OCI-LY1 (cell line): Measurements from ENCODE around the gene HOXA5.

Experiments
- EZH2 ChIP-seq: fragments of 200-600 bp; sonication (generic), shearing (Covaris generic); IDR thresholded peaks from 2 replicates; pipeline ENCODE4 v1.8.0; 2017; ENCODE audit warnings: borderline replicate concordance, mixed run types, mild to moderate bottlenecking, antibody characterized with exemption, low read length, moderate library complexity, mixed read lengths
- TF ChIP-seq, protein P1 (sequence below): fragments of 200-600 bp; sonication (generic), shearing (Covaris generic); IDR thresholded peaks from 2 replicates; pipeline ENCODE4 v1.5.1; 2017; ENCODE audit warnings: mild to moderate bottlenecking, antibody characterized with exemption, low read length, moderate library complexity, mixed read lengths

DNA sequence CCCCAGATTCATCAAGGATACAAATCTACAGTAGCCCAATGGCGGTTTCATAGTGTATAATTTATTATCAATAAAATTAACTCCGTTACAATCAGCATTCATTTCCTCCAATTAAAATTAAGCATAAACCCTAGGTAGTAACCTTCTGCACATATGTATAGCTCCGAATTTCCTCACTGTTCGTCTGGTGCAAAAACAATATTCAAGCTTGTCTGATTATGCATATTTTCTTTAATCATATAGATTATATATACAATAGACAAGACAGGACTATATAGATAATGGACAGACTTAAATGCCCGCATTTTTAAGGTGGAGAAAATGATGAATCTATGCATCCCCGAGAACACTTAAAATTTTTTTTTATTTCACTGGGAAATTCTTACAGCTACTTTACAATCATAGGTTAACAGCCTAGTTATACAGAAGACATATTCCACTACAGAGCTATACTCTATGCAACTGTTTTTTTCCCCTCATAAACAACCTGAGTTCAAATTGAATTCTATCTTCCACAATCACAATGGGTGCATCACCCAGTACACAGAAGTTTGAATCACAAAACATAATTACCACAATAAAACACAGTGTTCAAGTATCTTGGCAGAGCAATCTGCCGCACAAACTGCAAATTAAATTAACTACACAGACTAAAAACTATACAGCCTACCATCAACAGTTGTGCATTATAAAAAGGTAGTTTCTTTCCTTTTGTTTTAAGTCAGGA is 19.2 kb upstream of the HOXA5 start:
- TF ChIP-seq, protein P1, sequence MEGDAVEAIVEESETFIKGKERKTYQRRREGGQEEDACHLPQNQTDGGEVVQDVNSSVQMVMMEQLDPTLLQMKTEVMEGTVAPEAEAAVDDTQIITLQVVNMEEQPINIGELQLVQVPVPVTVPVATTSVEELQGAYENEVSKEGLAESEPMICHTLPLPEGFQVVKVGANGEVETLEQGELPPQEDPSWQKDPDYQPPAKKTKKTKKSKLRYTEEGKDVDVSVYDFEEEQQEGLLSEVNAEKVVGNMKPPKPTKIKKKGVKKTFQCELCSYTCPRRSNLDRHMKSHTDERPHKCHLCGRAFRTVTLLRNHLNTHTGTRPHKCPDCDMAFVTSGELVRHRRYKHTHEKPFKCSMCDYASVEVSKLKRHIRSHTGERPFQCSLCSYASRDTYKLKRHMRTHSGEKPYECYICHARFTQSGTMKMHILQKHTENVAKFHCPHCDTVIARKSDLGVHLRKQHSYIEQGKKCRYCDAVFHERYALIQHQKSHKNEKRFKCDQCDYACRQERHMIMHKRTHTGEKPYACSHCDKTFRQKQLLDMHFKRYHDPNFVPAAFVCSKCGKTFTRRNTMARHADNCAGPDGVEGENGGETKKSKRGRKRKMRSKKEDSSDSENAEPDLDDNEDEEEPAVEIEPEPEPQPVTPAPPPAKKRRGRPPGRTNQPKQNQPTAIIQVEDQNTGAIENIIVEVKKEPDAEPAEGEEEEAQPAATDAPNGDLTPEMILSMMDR = no peak
- TF ChIP-seq EZH2 = no peak
